Testis (tissue), 3 donors: ENCODE measurements around the gene HK2. TPM values are rescaled to one million over a fixed set of nuclear protein-coding genes. Genes with fewer than 3 reads are reported as not detected.
A peak's percentile ranks its signal among the peaks of the same experiment; 100 is the strongest.

ENCODE experiments used
- DNase-seq: peaks from one replicate; pipeline ENCODE4 v3.0.0-alpha.2; 2019
- H3K27ac ChIP-seq, 2 donors: fragments of 200-600 bp; sonication (generic); one replicate each; pipeline ENCODE4 v1.5.1; 2019
- H3K27me3 ChIP-seq: fragments of 200-600 bp; sonication (generic); one replicate; pipeline ENCODE4 v1.5.1; 2019
- H3K36me3 ChIP-seq: fragments of 200-600 bp; sonication (generic); one replicate; pipeline ENCODE4 v1.5.1; 2017; ENCODE audit warnings: low read depth; ENCODE audit errors: missing control alignments
- H3K4me1 ChIP-seq: fragments of 200-600 bp; sonication (generic); one replicate; pipeline ENCODE4 v1.5.1; 2019
- H3K4me3 ChIP-seq, 2 donors: fragments of 200-600 bp; sonication (generic); one replicate each; pipeline ENCODE4 v1.5.1; 2017 to 2019
- H3K9me3 ChIP-seq: fragments of 200-600 bp; sonication (generic); one replicate; pipeline ENCODE4 v1.5.1; 2017
- CTCF ChIP-seq, 3 experiments: fragments of 450-650 bp in 2 of 3; fragments of 200-600 bp in 1 of 3; sonication (generic) in 1 of 3; IDR thresholded peaks; one replicate each; pipeline ENCODE4 v1.5.1; 2016 to 2019; ENCODE audit warnings: antibody characterized with exemption in 3 of 3, mild to moderate bottlenecking in 2 of 3, moderate library complexity in 1 of 3
- POLR2A ChIP-seq: fragments of 450-650 bp; IDR thresholded peaks from one replicate; pipeline ENCODE4 v1.6.1; 2017; ENCODE audit warnings: antibody characterized with exemption, mild to moderate bottlenecking, moderate library complexity
- WGBS, 2 donors: methylation state at CpG; one replicate each; pipeline ENCODE4 v1.1.5; 2018; 5-methylcytosine and 5-hydroxymethylcytosine counted together
- intact Hi-C: fragments of 100-400 bp; cut with DNase I; formaldehyde crosslinking; loops from one replicate; pipeline ENCODE4 v1.15.1; 2023; ENCODE audit warnings: low total_unique reads
- polyA plus RNA-seq: library from polyadenylated mRNA; stranded (reverse); fragments of 350-450 nt; fragmentation: Illumina TruSeq; extraction: RNeasy Lipid Tissue Mini Kit (QIAGEN cat#74804); gene quantifications from one replicate; pipeline ENCODE4 v1.2.3, GENCODE V29; 2014; ENCODE audit warnings: low read depth, low replicate concordance; ENCODE audit not compliant: insufficient read depth
- total RNA-seq, 2 donors: library from RNA; depleted of rRNA; stranded (reverse); fragments of >200 nt; gene quantifications; one replicate each; pipeline ENCODE4 v1.2.3, GENCODE V29; 2016

The HK2 gene
- total and polyA plus RNA-seq, 3 donors from 2014 or later, result 83.5 to 164 (median 142) TPM

- Histone ChIP-seq H3K36me3 (no peaks in the 10 kb centered on the region), H3K9me3 (no peaks in the 10 kb centered on the region), H3K27me3 (no peaks in the 10 kb centered on the region), H3K4me3 (no peak overlapping the region), H3K27ac (peak overlapping the region in 1 of 2 donors; percentile 62), H3K4me1 (peaks cover 86% of the 10 kb centered on the region)
- WGBS, 2 donors, result 54 to 68% methylated on average over 2 of the region's 2 CpGs
- no peak for DNase-seq
- TF ChIP-seq CTCF (IDR thresholded peaks at IDR 0.05), result no peak
- TF ChIP-seq POLR2A, result no peak
- intact Hi-C loops, result no loop called here
These were observed 12.6 kb downstream of the HK2 start for GRCh38 chr2:74846481-74846880.

GRCh38 chr2:74847070-74847858 lies 13.3 kb downstream of the HK2 start:
- no peaks in the 10 kb centered on the region for H3K9me3 ChIP-seq
- H3K36me3 ChIP-seq, result no peaks in the 10 kb centered on the region
- H3K27me3 ChIP-seq, result no peaks in the 10 kb centered on the region
- 70 to 77% methylated on average over 10 of the region's 10 CpGs for whole genome bisulfite sequencing, 2 donors
- DNase-seq, result no peak
- peaks cover 94% of the 10 kb centered on the region for H3K4me1 ChIP-seq
- intact Hi-C loops, result no loop called here
- H3K27ac ChIP-seq, result peak overlapping the region; percentile 37 to 62
- TF ChIP-seq POLR2A (no peak), CTCF (IDR thresholded peaks at IDR 0.05) (no peak)
- H3K4me3 ChIP-seq, result no peak overlapping the region

GRCh38 chr2:74849228-74849892 lies 15.4 kb downstream of the HK2 start:
- peak; percentile 76 for DNase-seq
- Histone ChIP-seq H3K27me3 (no peaks in the 10 kb centered on the region), H3K4me3 (no peak overlapping the region), H3K4me1 (peaks cover 81% of the 10 kb centered on the region), H3K27ac (peak overlapping the region; percentile 54 to 56), H3K36me3 (no peaks in the 10 kb centered on the region), H3K9me3 (no peaks in the 10 kb centered on the region)
- WGBS, 2 donors, result 70 to 83% methylated on average over 8 of the region's 8 CpGs
- TF ChIP-seq POLR2A (no peak), CTCF (IDR thresholded peaks at IDR 0.05) (no peak)
- intact Hi-C loops, result no loop called here

GRCh38 chr2:74850496-74851190 lies 16.7 kb downstream of the HK2 start:
- intact Hi-C loops, result no loop called here
- peak overlapping the region; percentile 50 to 54 for H3K27ac ChIP-seq
- TF ChIP-seq POLR2A, result no peak
- TF ChIP-seq CTCF (IDR thresholded peaks at IDR 0.05), result no peak
- H3K36me3 ChIP-seq, result no peaks in the 10 kb centered on the region
- 82% methylated on average over 3 of the region's 3 CpGs for WGBS, 2 donors
- H3K4me1 ChIP-seq, result peaks cover 72% of the 10 kb centered on the region
- H3K9me3 ChIP-seq, result no peaks in the 10 kb centered on the region
- DNase-seq, result no peak
- no peaks in the 10 kb centered on the region for H3K27me3 ChIP-seq
- H3K4me3 ChIP-seq, result no peak overlapping the region
